Measurements from ENCODE around the gene TOR1AIP2. TPM values are rescaled to one million over a fixed set of nuclear protein-coding genes. Genes with fewer than 3 reads are reported as not detected.

TOR1AIP2 gene
- total and polyA plus RNA-seq, 2 of the 8 experiments (the other 6 are each of a cell fraction or from before 2014, with no cell fraction given), result 12.1 to 75.2 TPM

- TF ChIP-seq, protein P1, sequence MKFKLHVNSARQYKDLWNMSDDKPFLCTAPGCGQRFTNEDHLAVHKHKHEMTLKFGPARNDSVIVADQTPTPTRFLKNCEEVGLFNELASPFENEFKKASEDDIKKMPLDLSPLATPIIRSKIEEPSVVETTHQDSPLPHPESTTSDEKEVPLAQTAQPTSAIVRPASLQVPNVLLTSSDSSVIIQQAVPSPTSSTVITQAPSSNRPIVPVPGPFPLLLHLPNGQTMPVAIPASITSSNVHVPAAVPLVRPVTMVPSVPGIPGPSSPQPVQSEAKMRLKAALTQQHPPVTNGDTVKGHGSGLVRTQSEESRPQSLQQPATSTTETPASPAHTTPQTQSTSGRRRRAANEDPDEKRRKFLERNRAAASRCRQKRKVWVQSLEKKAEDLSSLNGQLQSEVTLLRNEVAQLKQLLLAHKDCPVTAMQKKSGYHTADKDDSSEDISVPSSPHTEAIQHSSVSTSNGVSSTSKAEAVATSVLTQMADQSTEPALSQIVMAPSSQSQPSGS (IDR thresholded peaks at IDR 0.05; ENCODE audit: low read length), result no peak
- TF ChIP-seq, protein P2, sequence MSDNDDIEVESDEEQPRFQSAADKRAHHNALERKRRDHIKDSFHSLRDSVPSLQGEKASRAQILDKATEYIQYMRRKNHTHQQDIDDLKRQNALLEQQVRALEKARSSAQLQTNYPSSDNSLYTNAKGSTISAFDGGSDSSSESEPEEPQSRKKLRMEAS (IDR thresholded peaks at IDR 0.05), result no peak
- TF ChIP-seq SUZ12 (IDR thresholded peaks at IDR 0.05; ENCODE audit: low read length) (no peak), FOSL1 (IDR thresholded peaks at IDR 0.05; ENCODE audit: insufficient read depth, low read depth, low read length) (no peak), MAFK (IDR thresholded peaks at IDR 0.05; ENCODE audit: low read depth, low read length) (no peak)
- TF ChIP-seq, protein P3, sequence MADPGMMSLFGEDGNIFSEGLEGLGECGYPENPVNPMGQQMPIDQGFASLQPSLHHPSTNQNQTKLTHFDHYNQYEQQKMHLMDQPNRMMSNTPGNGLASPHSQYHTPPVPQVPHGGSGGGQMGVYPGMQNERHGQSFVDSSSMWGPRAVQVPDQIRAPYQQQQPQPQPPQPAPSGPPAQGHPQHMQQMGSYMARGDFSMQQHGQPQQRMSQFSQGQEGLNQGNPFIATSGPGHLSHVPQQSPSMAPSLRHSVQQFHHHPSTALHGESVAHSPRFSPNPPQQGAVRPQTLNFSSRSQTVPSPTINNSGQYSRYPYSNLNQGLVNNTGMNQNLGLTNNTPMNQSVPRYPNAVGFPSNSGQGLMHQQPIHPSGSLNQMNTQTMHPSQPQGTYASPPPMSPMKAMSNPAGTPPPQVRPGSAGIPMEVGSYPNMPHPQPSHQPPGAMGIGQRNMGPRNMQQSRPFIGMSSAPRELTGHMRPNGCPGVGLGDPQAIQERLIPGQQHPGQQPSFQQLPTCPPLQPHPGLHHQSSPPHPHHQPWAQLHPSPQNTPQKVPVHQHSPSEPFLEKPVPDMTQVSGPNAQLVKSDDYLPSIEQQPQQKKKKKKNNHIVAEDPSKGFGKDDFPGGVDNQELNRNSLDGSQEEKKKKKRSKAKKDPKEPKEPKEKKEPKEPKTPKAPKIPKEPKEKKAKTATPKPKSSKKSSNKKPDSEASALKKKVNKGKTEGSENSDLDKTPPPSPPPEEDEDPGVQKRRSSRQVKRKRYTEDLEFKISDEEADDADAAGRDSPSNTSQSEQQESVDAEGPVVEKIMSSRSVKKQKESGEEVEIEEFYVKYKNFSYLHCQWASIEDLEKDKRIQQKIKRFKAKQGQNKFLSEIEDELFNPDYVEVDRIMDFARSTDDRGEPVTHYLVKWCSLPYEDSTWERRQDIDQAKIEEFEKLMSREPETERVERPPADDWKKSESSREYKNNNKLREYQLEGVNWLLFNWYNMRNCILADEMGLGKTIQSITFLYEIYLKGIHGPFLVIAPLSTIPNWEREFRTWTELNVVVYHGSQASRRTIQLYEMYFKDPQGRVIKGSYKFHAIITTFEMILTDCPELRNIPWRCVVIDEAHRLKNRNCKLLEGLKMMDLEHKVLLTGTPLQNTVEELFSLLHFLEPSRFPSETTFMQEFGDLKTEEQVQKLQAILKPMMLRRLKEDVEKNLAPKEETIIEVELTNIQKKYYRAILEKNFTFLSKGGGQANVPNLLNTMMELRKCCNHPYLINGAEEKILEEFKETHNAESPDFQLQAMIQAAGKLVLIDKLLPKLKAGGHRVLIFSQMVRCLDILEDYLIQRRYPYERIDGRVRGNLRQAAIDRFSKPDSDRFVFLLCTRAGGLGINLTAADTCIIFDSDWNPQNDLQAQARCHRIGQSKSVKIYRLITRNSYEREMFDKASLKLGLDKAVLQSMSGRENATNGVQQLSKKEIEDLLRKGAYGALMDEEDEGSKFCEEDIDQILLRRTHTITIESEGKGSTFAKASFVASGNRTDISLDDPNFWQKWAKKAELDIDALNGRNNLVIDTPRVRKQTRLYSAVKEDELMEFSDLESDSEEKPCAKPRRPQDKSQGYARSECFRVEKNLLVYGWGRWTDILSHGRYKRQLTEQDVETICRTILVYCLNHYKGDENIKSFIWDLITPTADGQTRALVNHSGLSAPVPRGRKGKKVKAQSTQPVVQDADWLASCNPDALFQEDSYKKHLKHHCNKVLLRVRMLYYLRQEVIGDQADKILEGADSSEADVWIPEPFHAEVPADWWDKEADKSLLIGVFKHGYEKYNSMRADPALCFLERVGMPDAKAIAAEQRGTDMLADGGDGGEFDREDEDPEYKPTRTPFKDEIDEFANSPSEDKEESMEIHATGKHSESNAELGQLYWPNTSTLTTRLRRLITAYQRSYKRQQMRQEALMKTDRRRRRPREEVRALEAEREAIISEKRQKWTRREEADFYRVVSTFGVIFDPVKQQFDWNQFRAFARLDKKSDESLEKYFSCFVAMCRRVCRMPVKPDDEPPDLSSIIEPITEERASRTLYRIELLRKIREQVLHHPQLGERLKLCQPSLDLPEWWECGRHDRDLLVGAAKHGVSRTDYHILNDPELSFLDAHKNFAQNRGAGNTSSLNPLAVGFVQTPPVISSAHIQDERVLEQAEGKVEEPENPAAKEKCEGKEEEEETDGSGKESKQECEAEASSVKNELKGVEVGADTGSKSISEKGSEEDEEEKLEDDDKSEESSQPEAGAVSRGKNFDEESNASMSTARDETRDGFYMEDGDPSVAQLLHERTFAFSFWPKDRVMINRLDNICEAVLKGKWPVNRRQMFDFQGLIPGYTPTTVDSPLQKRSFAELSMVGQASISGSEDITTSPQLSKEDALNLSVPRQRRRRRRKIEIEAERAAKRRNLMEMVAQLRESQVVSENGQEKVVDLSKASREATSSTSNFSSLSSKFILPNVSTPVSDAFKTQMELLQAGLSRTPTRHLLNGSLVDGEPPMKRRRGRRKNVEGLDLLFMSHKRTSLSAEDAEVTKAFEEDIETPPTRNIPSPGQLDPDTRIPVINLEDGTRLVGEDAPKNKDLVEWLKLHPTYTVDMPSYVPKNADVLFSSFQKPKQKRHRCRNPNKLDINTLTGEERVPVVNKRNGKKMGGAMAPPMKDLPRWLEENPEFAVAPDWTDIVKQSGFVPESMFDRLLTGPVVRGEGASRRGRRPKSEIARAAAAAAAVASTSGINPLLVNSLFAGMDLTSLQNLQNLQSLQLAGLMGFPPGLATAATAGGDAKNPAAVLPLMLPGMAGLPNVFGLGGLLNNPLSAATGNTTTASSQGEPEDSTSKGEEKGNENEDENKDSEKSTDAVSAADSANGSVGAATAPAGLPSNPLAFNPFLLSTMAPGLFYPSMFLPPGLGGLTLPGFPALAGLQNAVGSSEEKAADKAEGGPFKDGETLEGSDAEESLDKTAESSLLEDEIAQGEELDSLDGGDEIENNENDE (IDR thresholded peaks at IDR 0.05; ENCODE audit: insufficient replicate concordance, low read length), result no peak
These were observed 37.5 kb downstream of the TOR1AIP2 start (continued) for GRCh38 chr1:179840107-179840506.

Data from H1 (cell line).